Fibroblast of upper back skin (primary cell): Measurements from ENCODE around the gene GORAB.

Experiments
- DNase-seq: peaks from one replicate; pipeline ENCODE4 v3.0.0-alpha.2; 2013

GORAB gene

GRCh38 chr1:170531758-170532657 lies at the start of gene GORAB:
Gene GORAB (plus strand): TSS chr1:170532166. CDS start chr1:170532224, 58 bp downstream.
- DNase-seq, result peak; percentile 99

- DNase-seq, result peak; percentile 32
Observed at GRCh38 chr1:170483051-170483450, 48.9 kb upstream of the GORAB start.

GRCh38 chr1:170487503-170487902 lies 44.5 kb upstream of the GORAB start:
- DNase-seq, result no peak

GRCh38 chr1:170491291-170491690 lies 40.7 kb upstream of the GORAB start:
- no peak for DNase-seq

- peak; percentile 57 for DNase-seq
Observed at GRCh38 chr1:170494369-170494768, 37.6 kb upstream of the GORAB start.

GRCh38 chr1:170495006-170495405 lies 37.0 kb upstream of the GORAB start:
- DNase-seq, result peak; percentile 25

- no peak for DNase-seq
Observed at GRCh38 chr1:170498876-170499275, 33.1 kb upstream of the GORAB start.

GRCh38 chr1:170503665-170504064 lies 28.3 kb upstream of the GORAB start:
- no peak for DNase-seq

- DNase-seq, result no peak
Observed at GRCh38 chr1:170510163-170510562, 21.8 kb upstream of the GORAB start.

- DNase-seq, result no peak
Observed at GRCh38 chr1:170511038-170511437, 20.9 kb upstream of the GORAB start.

- no peak for DNase-seq
Observed at GRCh38 chr1:170513138-170513537, 18.8 kb upstream of the GORAB start.

- DNase-seq, result no peak
Observed at GRCh38 chr1:170518185-170518834, 13.7 kb upstream of the GORAB start.

GRCh38 chr1:170518965-170519364 lies 13.0 kb upstream of the GORAB start:
- DNase-seq, result no peak

GRCh38 chr1:170520601-170521000 lies 11.4 kb upstream of the GORAB start:
- DNase-seq, result no peak

GRCh38 chr1:170521818-170522217 lies 10.1 kb upstream of the GORAB start:
- DNase-seq, result no peak

GRCh38 chr1:170530972-170531757 lies 801 bp upstream of the GORAB start:
- no peak for DNase-seq

GRCh38 chr1:170533298-170533697 lies 1.3 kb downstream of the GORAB start:
- DNase-seq, result peak; percentile 89

- no peak for DNase-seq
Observed at GRCh38 chr1:170534626-170535147, 2.7 kb downstream of the GORAB start.

- DNase-seq, result no peak
Observed at GRCh38 chr1:170535418-170535817, 3.5 kb downstream of the GORAB start.

- no peak for DNase-seq
Observed at GRCh38 chr1:170536924-170537551, 5.1 kb downstream of the GORAB start.

- DNase-seq, result peak; percentile 60
Observed at GRCh38 chr1:170537798-170538503, 6.0 kb downstream of the GORAB start.

GRCh38 chr1:170538687-170539086 lies 6.7 kb downstream of the GORAB start:
- no peak for DNase-seq
